ENCODE data around the gene SMTNL2.

The SMTNL2 gene

DNA sequence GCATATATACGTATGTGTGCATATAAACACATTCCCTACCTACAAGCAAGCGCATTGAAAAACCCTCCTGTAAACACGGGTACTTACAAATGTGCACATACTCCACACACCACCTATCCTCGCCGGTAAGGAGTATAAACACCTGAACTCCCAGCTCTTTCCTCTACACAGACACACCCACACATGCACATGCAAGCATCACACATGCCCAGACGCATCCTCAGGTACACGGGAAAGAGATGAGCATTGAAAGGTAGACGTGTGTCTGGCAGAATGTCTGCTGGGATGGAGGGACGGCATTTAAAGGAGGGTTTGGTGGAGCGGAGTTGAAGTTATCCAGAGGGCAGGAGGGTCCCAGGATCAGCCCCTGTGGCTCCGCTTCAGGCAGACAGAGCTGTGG is 4.7 kb upstream of the SMTNL2 start:
- no peak for DNase-seq (ENCODE audit: insufficient read length)
- TF ChIP-seq TAF1 (IDR thresholded peaks at IDR 0.05; ENCODE audit: borderline replicate concordance, low read depth, low read length) (no peak), POLR2AphosphoS5 (IDR thresholded peaks at IDR 0.05; ENCODE audit: low read depth, low read length) (no peak), POLR2A (IDR thresholded peaks at IDR 0.05; ENCODE audit: low read depth, low read length) (no peak)
- FAIRE-seq, result no peak

DNA sequence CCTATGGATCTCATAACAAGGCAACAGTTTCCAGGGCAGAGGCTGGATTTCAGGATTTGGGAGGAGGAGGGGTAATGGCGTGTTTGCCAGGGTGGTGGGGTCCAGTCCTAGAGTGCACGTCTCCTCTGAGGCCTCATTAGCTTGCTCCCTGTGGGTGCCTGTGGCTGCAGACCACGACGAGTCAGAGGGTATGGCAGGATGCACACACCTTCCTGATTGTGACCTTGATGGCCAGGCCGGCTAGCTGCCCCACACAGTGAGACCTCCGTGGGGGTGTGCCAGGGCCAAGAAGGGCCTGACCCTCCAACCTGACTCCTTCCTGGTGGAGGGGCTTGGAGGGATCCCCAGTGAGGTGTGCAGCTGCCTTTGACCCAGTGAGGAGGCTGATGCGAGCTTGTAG is 4.0 kb upstream of the SMTNL2 start:
- TF ChIP-seq POLR2A (IDR thresholded peaks at IDR 0.05; ENCODE audit: low read depth, low read length) (no peak), TAF1 (IDR thresholded peaks at IDR 0.05; ENCODE audit: borderline replicate concordance, low read depth, low read length) (no peak), POLR2AphosphoS5 (IDR thresholded peaks at IDR 0.05; ENCODE audit: low read depth, low read length) (no peak)
- no peak for DNase-seq (ENCODE audit: insufficient read length)
- FAIRE-seq, result no peak

DNA sequence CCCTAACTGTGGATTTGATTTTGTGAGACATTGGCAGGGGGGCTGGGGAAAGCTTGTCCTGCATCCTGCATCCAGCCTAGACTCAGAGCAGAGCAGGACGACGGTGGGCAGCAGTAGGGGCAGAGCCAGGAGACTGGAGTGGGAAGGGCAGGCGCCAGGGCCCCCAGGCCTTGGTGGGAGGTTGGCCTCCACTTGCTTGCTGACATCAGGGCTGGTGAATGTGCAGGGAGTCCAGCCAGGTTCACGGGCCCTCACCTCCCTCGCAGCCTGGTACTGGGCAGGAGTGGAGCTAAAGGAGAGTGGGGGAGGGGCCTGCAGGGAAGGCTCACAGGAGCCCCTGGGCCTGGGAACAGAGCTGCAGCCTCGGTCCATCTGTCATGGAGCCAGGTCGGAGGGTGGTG is 2.2 kb upstream of the SMTNL2 start:
- DNase-seq (ENCODE audit: insufficient read length), result no peak
- FAIRE-seq, result no peak
- TF ChIP-seq POLR2AphosphoS5 (IDR thresholded peaks at IDR 0.05; ENCODE audit: low read depth, low read length) (no peak), POLR2A (IDR thresholded peaks at IDR 0.05; ENCODE audit: low read depth, low read length) (no peak), TAF1 (IDR thresholded peaks at IDR 0.05; ENCODE audit: borderline replicate concordance, low read depth, low read length) (no peak)

DNA sequence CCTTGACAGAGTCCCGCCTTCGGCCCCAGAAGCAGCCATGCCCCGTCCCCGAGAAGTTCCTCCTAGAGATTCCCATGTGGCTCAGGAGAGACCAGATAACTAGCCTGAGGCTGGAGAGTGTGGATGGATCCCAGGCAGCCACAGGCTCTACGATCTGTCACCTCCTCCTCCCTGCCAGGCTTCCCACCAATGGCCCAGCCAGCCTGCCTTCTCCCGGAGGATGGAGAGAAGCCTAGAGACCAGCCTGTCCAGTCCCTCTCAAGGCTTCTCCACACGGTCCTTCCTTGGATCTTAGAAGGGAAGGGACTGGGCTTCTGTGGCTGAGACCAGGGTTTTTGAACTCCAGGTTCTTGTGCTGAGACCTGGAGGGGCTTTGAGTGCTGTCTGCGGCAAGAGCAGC is 1.6 kb upstream of the SMTNL2 start:
- DNase-seq (ENCODE audit: insufficient read length) (no peak), FAIRE-seq (no peak)

DNA sequence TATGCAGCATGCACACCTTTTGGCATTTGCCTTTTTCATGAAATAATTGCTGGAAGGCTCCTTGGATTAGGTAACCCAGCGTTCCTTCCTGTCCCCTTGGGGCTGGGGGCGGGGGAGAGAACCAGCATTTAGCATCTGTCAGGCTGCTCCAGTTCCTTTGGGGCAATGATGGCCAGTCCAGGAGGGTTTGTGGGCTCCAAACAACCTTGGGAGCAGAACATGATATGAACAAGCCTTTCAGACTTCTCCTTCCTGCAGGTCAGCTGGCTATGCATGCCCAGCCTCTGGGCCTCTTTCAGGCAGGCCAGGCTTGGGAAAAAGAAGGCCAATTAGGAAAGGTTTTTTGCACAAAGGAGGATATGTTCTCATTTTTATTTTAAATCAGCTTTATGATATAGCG is 1.1 kb upstream of the SMTNL2 start:
- FAIRE-seq (no peak), DNase-seq (ENCODE audit: insufficient read length) (no peak)
- TF ChIP-seq POLR2A (IDR thresholded peaks at IDR 0.05; ENCODE audit: low read depth, low read length) (no peak), TAF1 (IDR thresholded peaks at IDR 0.05; ENCODE audit: borderline replicate concordance, low read depth, low read length) (no peak), POLR2AphosphoS5 (IDR thresholded peaks at IDR 0.05; ENCODE audit: low read depth, low read length) (no peak)

More for the DNA sequence above, 1.6 kb upstream of the SMTNL2 start:
- TF ChIP-seq TAF1 (IDR thresholded peaks at IDR 0.05; ENCODE audit: borderline replicate concordance, low read depth, low read length) (no peak), POLR2A (IDR thresholded peaks at IDR 0.05; ENCODE audit: low read depth, low read length) (no peak), POLR2AphosphoS5 (IDR thresholded peaks at IDR 0.05; ENCODE audit: low read depth, low read length) (no peak)

DNA sequence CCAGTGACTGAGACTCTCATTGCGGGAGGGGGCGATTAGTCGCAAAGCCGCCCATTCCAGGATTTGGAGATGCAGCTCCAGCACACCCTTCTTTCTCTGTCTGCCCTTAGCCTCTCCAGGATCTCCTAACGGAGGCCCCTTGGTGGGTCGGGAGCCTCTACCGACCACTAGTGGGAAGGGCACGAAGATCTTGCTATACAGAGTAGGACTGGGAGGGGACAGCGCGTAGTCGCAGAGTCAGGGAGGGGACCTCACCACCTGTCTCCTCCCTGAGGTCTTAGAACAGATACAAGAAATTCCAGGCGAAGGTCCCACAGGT is 588 bp upstream of the SMTNL2 start:
- no peak for FAIRE-seq
- TF ChIP-seq POLR2AphosphoS5 (IDR thresholded peaks at IDR 0.05; ENCODE audit: low read depth, low read length) (no peak), TAF1 (IDR thresholded peaks at IDR 0.05; ENCODE audit: borderline replicate concordance, low read depth, low read length) (no peak), POLR2A (IDR thresholded peaks at IDR 0.05; ENCODE audit: low read depth, low read length) (no peak)
- DNase-seq (ENCODE audit: insufficient read length), result no peak

DNA sequence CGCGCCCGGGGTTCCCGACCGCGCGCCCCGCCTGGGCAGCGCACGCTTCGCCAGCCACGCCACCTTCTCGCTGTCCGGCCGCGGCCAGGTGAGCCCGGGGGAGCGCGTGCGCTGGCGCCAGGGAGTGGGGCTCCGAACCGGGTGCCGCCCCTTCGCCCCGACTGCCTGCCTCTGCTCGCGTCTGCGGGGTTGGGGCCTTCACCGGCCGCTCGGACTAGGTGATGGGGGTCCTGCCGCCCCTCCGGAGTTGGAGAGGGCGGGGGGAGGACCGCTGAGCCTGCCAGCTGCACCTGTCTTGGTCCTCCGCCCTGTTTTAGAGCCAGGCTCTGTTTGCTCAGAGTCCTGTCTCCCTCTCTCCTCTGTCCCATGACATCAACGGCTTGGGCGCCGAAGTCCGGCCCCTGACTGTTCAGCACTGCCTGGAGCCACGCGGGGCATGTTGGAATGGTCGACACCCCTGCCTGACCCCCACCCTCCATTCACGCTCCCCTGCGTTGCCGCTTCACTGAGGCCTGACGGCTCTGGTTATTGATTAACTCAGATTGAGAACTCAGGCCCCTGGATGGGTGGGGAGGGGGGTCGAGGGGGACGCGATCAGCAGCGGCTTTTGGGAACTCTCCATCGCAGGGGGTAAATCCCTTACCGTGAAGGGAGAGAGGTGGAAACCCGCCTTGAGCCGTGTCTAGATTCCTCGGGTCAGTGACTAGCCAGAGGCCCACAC is 748 bp downstream of the SMTNL2 start:
- DNase-seq (ENCODE audit: insufficient read length), result no peak
- FAIRE-seq, result no peak
- TF ChIP-seq POLR2A (IDR thresholded peaks at IDR 0.05; ENCODE audit: low read depth, low read length), result no peak
- TF ChIP-seq TAF1 (IDR thresholded peaks at IDR 0.05; ENCODE audit: borderline replicate concordance, low read depth, low read length), result no peak
- no peak for TF ChIP-seq POLR2AphosphoS5 (IDR thresholded peaks at IDR 0.05; ENCODE audit: low read depth, low read length)

DNA sequence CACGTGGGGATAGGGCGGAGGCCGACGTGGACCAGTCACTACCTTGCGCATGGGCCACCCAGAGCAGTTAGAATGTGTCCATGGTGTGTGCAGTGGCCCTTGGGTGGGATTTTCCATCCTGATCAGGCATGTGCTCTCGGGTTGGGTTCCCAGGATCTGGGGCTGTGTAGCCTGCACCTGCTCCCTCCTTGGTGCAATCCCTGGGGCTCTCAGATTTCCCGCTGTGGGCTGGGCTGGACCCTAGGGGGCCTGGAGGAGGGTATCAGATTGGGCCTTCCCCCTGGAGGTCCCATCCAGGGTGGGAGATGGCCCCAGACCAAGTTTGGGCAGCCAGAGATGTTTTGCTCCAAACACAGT is 1.3 kb downstream of the SMTNL2 start:
- DNase-seq (ENCODE audit: insufficient read length) (no peak), FAIRE-seq (no peak)
- TF ChIP-seq POLR2A (IDR thresholded peaks at IDR 0.05; ENCODE audit: low read depth, low read length) (no peak), TAF1 (IDR thresholded peaks at IDR 0.05; ENCODE audit: borderline replicate concordance, low read depth, low read length) (no peak), POLR2AphosphoS5 (IDR thresholded peaks at IDR 0.05; ENCODE audit: low read depth, low read length) (no peak)

DNA sequence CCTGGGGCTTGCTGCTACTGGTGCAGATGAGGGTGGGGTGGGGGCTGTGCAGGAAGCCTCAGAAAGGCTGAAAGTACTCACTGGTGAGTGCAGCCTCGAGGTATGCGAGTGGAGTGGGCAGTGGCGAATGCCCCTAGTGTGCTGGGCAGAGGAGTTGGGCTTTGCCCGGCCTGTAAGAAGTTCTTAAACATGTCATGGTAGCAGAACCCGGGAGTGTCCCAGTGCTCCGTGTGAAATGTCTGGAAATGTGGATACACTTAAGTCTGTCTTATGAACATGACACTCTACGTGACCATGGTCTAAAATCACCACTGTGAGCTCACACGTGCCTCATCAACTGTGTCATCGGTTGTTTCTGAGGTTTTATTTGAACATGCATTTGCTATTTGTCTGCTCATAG is 1.7 kb downstream of the SMTNL2 start:
- DNase-seq (ENCODE audit: insufficient read length) (no peak), FAIRE-seq (no peak)
- TF ChIP-seq POLR2A (IDR thresholded peaks at IDR 0.05; ENCODE audit: low read depth, low read length) (no peak), POLR2AphosphoS5 (IDR thresholded peaks at IDR 0.05; ENCODE audit: low read depth, low read length) (no peak), TAF1 (IDR thresholded peaks at IDR 0.05; ENCODE audit: borderline replicate concordance, low read depth, low read length) (no peak)

DNA sequence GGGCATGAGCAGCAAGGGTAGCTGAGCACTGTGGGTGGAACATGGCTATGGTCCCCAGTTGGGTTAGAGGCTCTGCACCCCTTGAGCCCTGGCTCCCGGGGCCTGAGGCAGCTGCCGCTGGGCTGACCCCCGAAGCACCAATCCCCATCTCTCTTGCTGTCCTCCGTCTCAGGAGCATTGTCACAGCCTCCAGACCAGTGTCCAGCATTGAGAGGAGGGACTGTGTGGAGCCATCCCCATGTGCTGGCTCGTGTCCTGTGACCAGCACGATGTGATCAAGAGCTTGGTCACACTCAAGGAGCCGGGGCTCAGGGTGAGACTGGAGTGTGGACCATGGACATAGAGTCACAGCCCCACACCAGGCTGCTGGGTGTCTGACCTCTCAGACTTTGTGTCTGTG is 2.9 kb downstream of the SMTNL2 start:
- no peak for FAIRE-seq
- no peak for DNase-seq (ENCODE audit: insufficient read length)
- TF ChIP-seq POLR2A (IDR thresholded peaks at IDR 0.05; ENCODE audit: low read depth, low read length) (no peak), TAF1 (IDR thresholded peaks at IDR 0.05; ENCODE audit: borderline replicate concordance, low read depth, low read length) (no peak), POLR2AphosphoS5 (IDR thresholded peaks at IDR 0.05; ENCODE audit: low read depth, low read length) (no peak)

DNA sequence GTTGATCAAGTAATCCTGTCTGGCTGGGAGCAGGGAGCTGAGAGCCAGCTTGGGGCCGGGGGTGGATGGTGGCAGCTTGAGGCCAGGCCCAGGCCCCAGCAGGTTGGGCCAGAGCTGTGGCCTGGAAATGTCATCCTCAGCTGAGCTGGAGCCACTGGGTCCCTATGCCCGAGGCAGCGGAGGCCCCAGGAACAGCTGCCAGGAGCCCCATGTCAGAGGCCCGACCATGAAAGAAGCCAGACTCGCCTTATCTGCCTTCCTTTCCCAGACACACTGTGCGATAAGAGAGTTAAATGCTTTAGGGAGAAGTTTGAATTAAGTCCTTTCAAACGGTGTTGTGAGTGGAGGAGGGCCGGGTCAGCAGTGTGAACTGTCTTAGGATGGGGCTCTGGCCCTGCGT is 3.5 kb downstream of the SMTNL2 start:
- no peak for DNase-seq (ENCODE audit: insufficient read length)
- FAIRE-seq, result no peak
- TF ChIP-seq POLR2AphosphoS5 (IDR thresholded peaks at IDR 0.05; ENCODE audit: low read depth, low read length) (no peak), TAF1 (IDR thresholded peaks at IDR 0.05; ENCODE audit: borderline replicate concordance, low read depth, low read length) (no peak), POLR2A (IDR thresholded peaks at IDR 0.05; ENCODE audit: low read depth, low read length) (no peak)

DNA sequence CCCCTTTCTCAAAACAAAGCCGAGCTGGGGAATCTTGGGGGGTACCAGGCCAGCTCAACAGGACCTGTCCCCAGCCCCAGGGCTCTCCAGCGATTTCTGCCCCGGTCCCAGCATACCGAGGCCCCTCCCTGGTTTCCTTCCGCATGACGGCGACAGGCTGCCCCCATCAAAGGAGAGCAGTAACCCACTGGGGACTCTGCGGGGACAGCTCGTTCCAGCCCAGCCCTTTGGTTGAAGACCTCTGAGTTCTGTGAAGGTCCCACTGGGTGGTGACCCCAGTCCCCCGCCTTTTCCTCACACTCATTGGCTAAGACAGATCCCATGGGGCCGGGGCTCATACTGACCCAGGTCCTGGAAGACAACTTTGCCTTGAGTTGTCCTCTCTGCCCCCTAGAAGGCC is 4.1 kb downstream of the SMTNL2 start:
- FAIRE-seq, result no peak
- TF ChIP-seq TAF1 (IDR thresholded peaks at IDR 0.05; ENCODE audit: borderline replicate concordance, low read depth, low read length) (no peak), POLR2A (IDR thresholded peaks at IDR 0.05; ENCODE audit: low read depth, low read length) (no peak)
- DNase-seq (ENCODE audit: insufficient read length), result no peak

All from GM12892 (cell line).